ENCODE results near the gene LIMK2. TPM values are rescaled to one million over a fixed set of nuclear protein-coding genes. Genes with fewer than 3 reads are reported as not detected.
"Not testable (repeated sequence)": the region's sequence is repeated elsewhere in the genome, so short reads cannot be mapped to it uniquely, and the experiment has no call there.

The LIMK2 gene
- total RNA-seq, result 10 to 100 TPM; 23.2 to 25.5 TPM

GRCh38 chr22:31211862-31212730 lies at the start of gene LIMK2:
TSS of gene LIMK2 (plus strand) at chr22:31212298. CDS start at chr22:31212409, 111 bp downstream.
- Mint-ChIP-seq H3K27me3 (no peaks in the 10 kb centered on the region), H3K36me3 (ENCODE audit: low read depth) (no peaks in the 10 kb centered on the region), H3K27ac (peak within 1 kb of the TSS; percentile 82), H3K4me1 (ENCODE audit: low read depth) (peaks cover 34% of the 10 kb centered on the region), H3K9me3 (no peaks in the 10 kb centered on the region), H3K4me3 (peak within 1 kb of the TSS; percentile 82)
- ChIA-PET CTCF (interaction anchor here (0.6 to 5.7 kb wide), 33 partner anchors 10 to 247 kb away, joined by 3 to 51 read pairs (median 4); partner anchors contain the start of genes PIK3IP1, RNF185, SELENOM and SMTN), POLR2A (interaction anchor here (0.7 to 3.4 kb wide), 18 partner anchors 11 to 135 kb away, joined by 3 to 12 read pairs (median 4); partner anchors contain the start of genes PIK3IP1 and RNF185)
- DNase-seq (peak; percentile 99), ATAC-seq (peak; percentile 99)
- TF ChIP-seq CTCF (IDR thresholded peaks at IDR 0.05), result peak; percentile 83
- intact Hi-C loops (cut with micrococcal nuclease), result loop anchor here (5.0 kb wide), 2 partner anchors 80 to 100 kb away; partner anchors contain the start of gene PIK3IP1

GRCh38 chr22:31170971-31171370 lies 41.1 kb upstream of the LIMK2 start:
- ATAC-seq, result no peak
- CTCF ChIA-PET, result interaction anchor here (1.0 kb wide), 1 partner anchor 251 kb away, joined by 4 read pairs; no protein-coding TSS in a partner anchor
- no peak overlapping the region for H3K27ac Mint-ChIP-seq
- no peaks in the 10 kb centered on the region for H3K9me3 Mint-ChIP-seq
- no peak for DNase-seq
- H3K27me3 Mint-ChIP-seq, result no peaks in the 10 kb centered on the region
- POLR2A ChIA-PET, result interaction anchor here (2.3 kb wide), 1 partner anchor 9 kb away, joined by 5 read pairs; no protein-coding TSS in a partner anchor
- peaks cover 39% of the 10 kb centered on the region for H3K4me1 Mint-ChIP-seq (ENCODE audit: low read depth)
- peaks cover 14% of the 10 kb centered on the region for H3K36me3 Mint-ChIP-seq (ENCODE audit: low read depth)
- no peak for TF ChIP-seq CTCF (IDR thresholded peaks at IDR 0.05)
- intact Hi-C loops (cut with micrococcal nuclease), result no loop called here
- no peak overlapping the region for H3K4me3 Mint-ChIP-seq

GRCh38 chr22:31171734-31172133 lies 40.4 kb upstream of the LIMK2 start:
- H3K27me3 Mint-ChIP-seq; CTCF ChIA-PET; H3K4me3 Mint-ChIP-seq; intact Hi-C loops (cut with micrococcal nuclease); DNase-seq; H3K27ac Mint-ChIP-seq; H3K36me3 Mint-ChIP-seq (ENCODE audit: low read depth); ATAC-seq; H3K9me3 Mint-ChIP-seq: not testable (repeated sequence)
- POLR2A ChIA-PET, result interaction anchor here (2.3 kb wide), 1 partner anchor 10 kb away, joined by 5 read pairs; no protein-coding TSS in a partner anchor
- H3K4me1 Mint-ChIP-seq (ENCODE audit: low read depth), result peaks cover 34% of the 10 kb centered on the region

- H3K9me3 Mint-ChIP-seq, result no peaks in the 10 kb centered on the region
- H3K27ac Mint-ChIP-seq, result peak overlapping the region; percentile 87
- intact Hi-C loops (cut with micrococcal nuclease), result no loop called here
- DNase-seq (peak; percentile 5), ATAC-seq (peak; percentile 90)
- ChIA-PET POLR2A (interaction anchor here (0.7 to 2.4 kb wide), 3 partner anchors 11 to 19 kb away, joined by 3 to 18 read pairs (median 3); partner anchors contain the start of gene RNF185), CTCF (interaction anchor here (0.6 to 2.3 kb wide), 6 partner anchors 11 to 115 kb away, joined by 3 to 6 read pairs (median 4); no protein-coding TSS in a partner anchor)
- H3K4me1 Mint-ChIP-seq (ENCODE audit: low read depth), result peaks cover 25% of the 10 kb centered on the region
- H3K27me3 Mint-ChIP-seq, result no peaks in the 10 kb centered on the region
- H3K4me3 Mint-ChIP-seq, result no peak overlapping the region
- peaks cover 1% of the 10 kb centered on the region for H3K36me3 Mint-ChIP-seq (ENCODE audit: low read depth)
- TF ChIP-seq CTCF (IDR thresholded peaks at IDR 0.05), result no peak
Observed at GRCh38 chr22:31173386-31174145, 38.5 kb upstream of the LIMK2 start.

GRCh38 chr22:31176923-31177322 lies 35.2 kb upstream of the LIMK2 start:
- TF ChIP-seq CTCF (IDR thresholded peaks at IDR 0.05), result no peak
- Mint-ChIP-seq H3K4me1 (ENCODE audit: low read depth) (peaks cover 30% of the 10 kb centered on the region), H3K27me3 (no peaks in the 10 kb centered on the region), H3K9me3 (peaks cover 2% of the 10 kb centered on the region), H3K36me3 (ENCODE audit: low read depth) (peaks cover 10% of the 10 kb centered on the region), H3K27ac (no peak overlapping the region), H3K4me3 (no peak overlapping the region)
- DNase-seq (no peak), ATAC-seq (no peak)
- intact Hi-C loops (cut with micrococcal nuclease), result no loop called here
- ChIA-PET CTCF (interaction anchor here (1.5 kb wide), 2 partner anchors 96 to 97 kb away, joined by 3 to 4 read pairs; no protein-coding TSS in a partner anchor), POLR2A (interaction anchor here (1.2 kb wide), 1 partner anchor 31 kb away, joined by 3 read pairs; no protein-coding TSS in a partner anchor)
